Medulla oblongata (tissue), 1 donor: Measurements from ENCODE around the gene MAPK13.

Experiments used
- DNase-seq: peaks from one replicate; pipeline ENCODE4 v3.0.0-alpha.2; 2015; ENCODE audit errors: extremely low spot score

Gene MAPK13

DNA sequence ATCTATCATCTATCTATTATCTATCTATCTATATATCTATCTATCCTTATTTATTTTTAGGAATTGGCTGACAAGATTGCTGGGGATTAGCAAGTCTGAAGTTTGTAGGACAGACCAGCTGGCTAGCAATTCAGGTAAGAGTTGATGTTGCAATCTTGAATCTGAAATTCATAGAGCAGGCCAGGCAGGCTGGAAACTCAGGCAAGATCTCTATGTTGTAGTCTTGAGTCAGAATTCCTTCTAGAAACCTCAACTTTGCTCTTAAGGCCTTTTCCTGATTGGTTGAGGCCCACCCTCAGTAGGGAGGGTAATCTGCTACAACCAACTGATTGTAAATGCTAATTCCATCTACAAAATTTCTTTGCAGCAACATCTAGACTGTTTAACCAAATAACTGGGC is 19.2 kb downstream of the MAPK13 start:
- no peak for DNase-seq

DNA sequence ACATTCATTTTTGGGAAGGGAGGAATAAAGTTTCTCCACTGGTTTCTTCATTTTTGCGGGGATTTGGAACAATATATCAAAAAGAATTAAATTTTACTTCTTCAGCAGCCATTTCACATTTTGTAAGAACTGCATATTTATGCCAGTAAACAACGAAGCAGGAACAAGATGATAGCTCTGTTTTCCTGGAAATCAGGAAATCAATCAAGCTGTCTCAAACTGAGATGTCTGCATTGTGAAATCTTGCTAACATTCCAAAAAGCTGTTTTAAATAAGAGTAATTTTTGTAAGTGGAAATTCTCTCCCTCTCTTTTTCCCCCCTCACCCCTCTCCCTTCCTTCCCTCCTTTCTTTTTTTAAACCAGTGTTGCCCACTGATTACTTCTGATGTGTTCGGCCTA is 20.0 kb downstream of the MAPK13 start:
- DNase-seq, result no peak

DNA sequence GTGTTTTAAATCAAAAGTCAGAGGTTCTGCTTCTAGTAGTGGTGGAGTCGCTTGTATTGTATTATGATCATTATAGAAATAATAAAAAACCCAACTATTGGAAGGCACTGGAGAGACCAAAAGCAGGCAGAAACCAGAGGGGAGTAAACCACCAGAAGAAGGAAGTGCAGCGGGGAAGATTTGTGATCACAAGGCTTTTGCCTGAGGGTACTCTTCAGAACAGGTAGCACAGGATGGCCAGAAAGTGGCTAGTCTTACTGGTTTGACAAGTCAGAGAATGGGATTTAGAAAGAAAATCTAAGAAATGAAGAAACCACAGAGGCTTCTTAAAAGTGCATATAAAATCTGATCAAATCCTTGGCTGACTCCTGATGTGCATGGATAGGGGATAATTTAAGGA is 24.0 kb downstream of the MAPK13 start:
- DNase-seq, result no peak

DNA sequence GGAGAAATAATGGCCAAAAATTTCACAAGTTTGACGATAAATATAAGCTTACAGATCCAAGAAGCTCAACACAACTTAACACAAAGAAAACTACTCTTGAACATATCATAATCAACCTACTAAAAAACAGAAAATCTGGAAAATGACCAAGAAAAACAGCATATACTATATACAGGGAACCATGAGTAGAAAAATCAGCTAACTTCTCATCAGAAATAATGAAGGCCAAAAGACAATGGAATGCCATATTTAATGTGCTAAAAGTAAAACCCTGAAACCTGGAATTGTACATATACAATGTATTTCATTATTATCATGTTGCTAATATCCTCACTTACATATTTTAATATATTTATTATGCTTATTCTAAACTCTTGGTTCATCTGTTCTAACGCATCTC is 25.3 kb downstream of the MAPK13 start:
- DNase-seq, result no peak

DNA sequence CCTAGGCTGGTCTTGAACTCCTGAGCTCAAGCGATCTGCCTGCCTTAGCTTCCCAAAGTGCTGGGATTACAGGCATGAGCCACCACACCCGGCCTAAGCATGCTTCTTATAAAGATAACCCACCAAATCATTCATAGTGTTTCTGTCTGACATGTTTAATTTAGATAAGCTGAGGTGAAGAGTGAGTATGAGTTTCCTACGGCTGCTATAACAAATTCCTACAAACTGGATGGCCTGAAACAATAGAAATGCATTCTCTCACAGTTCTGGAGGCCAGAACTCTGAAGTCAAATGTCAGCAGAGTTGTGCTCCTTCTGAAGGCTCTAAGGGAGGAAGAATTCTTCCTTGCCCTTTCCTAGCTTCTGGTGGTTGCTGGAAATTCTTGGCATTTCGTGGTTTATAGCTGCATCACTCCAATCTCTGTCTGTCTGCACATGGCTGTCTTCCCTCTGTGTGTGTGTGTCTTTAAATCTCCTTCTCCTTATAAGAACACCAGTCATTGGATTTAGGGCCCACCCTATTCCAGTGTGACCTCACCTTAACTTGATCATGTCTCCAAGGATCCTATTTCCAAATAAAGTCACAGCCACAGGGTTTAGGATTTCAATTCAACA is 29.9 kb downstream of the MAPK13 start:
- DNase-seq, result no peak

DNA sequence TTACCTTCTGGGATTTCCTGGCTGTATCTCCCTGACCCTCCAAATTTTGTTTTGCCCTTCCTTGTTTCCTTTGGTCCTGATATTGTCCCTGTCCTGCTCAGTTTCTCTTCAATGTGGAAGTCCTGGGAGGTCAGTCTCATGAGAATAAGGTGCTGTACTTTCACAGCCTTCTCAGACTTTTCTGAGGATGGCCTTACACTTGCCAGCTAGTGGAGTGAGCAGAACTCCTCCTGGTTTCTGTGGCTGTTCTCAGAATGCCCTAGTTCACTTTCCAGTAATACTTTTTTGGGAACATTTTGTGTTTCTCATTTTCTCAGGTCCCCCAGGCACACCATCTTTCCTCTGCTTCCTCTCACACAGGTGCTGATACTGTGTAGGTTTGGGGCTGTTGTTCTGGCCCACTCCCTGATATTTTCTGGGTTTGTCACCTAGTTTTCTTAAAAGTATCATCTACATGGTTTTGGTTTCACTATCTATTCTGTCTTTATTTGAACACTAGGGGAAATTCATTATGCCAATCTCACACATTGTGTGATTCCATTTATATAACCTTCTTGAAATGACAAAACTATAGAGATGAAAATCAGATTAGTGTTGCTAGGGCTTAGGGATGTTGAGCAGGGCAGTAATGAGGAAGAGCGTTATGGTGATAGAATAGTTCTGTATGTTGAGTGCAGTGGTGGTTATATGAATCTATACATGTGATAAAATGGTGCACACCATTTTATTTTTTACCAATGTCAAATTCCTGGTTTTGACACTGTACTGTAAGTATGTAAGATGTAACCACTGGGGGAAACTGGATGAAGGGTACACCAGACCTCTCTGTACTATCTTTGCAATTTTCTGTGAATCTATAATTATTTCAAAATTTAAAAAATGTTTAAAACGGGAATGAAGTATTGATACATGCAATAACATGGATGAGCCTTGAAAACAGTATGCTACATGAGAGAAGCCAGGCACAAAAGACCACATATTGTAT is 39.0 kb downstream of the MAPK13 start:
- DNase-seq, result no peak

DNA sequence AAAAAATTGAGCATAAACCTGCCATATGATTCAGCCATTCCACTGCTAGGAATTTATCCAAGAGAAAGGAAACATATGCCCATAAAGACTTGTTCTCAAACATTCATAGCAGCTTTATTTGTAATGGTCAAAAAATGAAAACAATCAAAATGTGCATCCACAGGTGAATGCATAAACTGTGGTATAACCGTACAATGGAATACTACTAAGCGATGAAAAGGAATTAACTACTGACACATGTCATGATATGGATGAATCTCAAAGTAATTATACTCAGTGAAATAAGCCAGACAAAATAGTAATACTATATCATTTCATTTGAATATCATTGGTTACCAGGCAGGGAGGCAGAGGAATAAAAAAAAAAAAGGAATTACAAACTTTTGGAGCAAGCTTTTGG is 40.4 kb downstream of the MAPK13 start:
- no peak for DNase-seq

DNA sequence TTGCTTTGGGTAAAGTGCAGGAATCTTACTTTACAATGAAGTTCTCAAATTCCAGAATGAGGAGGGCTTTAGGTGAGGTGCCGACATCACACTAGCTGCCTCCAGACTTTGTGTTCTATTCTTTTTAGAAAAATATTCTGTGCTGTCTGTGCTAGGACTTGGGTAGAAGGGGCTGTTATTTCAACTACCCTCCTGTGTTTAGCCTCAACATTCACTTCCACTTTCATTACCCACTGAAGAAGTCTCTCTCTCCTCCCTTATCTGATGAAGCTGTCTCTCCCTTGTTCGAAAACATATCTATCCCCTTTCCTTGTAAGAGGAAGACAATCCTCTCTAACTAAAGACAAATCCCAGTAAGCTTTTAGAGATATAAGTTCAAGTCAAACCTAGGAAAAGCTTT is 41.3 kb downstream of the MAPK13 start:
- no peak for DNase-seq

DNA sequence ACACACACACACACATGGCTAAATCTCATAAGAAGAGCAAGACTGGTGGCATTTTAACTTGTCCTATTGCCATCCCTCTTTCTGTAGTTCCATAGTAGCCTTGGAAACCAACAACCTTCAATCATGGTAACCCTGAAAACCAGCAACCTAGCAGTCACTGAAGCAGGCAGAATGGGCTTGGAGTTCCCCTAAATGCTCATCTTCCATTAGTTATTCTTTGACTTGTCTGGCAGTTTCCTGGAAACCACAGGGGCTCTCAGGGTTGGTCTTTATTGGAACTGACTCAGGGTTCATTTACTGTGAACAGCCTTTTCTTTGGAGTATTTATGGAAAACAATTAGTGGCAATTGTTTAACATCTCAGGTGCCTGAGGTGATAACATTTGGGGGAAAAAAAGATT is 46.9 kb downstream of the MAPK13 start:
- DNase-seq, result no peak

DNA sequence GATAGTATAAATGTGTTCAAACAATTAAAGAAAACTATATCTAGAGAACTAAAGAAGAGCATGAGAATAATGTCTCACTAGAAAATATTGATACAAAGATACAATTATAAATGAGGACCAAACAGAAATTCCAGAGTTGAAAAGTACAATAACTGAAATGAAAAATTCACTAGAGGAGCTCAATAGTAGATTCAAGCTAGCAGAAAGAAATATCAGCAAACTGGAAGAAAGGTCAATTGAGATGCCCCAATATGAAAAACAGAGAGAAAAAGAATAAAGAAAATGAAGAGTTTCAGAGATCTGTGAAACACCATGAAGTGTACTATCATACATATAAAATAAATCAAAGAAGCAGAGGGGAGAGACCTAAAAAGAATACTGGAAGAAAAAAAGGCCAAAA is 48.2 kb downstream of the MAPK13 start:
- no peak for DNase-seq

DNA sequence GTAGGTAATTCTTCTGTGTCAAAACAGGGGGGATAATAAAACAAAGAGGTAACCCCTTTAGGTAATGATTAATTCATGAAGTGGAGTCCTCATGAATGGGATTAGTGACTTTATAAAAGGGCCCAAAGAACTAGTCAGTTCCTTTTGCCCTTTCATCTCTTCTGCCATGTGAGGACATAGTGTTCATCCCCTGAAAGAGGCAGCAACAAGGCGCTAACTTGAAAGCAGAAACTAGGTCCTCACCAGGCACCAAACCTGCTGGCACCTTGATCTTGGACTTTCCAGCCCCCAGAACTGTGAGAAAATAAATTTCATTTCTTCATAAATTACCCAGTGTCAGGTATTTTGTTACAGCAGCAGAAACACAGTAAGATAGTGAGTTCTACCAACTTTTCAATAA is 49.8 kb downstream of the MAPK13 start:
- no peak for DNase-seq

DNA sequence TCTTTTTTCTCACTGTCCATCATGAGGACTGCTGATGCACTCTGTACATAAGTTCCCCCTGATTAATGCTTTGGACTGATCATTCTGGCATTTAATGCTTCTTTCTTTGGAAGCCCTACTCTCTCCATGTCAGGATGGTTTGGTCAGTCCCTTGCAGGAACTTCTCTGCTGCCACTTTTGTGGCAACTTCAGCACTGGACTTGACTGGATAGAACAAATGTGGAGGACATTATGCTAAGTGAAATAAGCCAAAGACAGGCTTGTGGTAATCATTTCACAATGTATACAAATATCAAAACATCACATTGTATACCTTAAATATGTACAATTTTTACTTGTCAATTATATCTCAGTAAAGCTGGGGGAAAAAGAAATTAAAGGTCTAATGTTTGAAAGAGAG is 54.0 kb downstream of the MAPK13 start:
- no peak for DNase-seq

DNA sequence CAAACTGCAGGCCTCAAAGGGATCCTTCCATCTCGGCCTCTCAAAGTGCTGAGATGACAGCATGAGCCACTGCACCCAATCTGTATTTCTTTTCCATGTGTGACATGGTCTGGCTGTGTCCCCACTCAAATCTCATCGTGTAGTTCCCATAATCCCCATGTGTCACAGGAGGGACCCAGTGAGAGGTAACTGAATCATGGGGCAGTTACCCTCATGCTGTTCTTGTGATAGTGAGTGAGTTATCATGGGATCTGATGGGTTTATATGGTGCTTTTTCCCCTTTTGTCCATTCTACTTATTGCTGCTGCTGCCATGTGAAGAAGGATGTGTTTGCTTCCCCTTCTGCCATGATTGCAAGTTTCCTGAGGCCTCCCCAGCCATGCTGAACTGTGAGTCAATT is 55.9 kb downstream of the MAPK13 start:
- no peak for DNase-seq

DNA sequence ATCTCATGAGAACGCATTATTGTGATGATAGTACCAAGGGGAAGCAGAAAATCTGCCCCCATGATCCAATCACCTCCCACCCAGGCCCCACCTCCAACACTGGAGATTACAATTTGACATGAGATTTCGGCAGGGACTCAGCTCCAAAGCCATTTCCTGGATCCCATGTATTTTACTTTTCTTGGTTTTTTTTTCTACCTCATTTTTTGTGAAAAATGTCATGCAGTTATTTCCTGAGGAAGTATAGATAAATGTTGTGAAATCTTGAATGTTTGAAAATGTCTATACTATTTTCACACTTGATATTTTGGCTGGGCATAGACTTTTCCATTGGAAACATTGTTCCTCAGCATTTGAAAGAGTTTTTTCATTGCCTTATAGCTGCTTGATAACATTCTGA is 57.1 kb downstream of the MAPK13 start:
- no peak for DNase-seq
